ENCODE data around the gene SORL1-AS1.

SORL1-AS1 gene

GRCh38 chr11:121466063-121466794 is 13.5 kb upstream of the SORL1-AS1 start (continued):
- TF ChIP-seq CTCF (IDR thresholded peaks at IDR 0.05) (no peak), MXI1 (IDR thresholded peaks at IDR 0.05; ENCODE audit: low read depth, low read length) (no peak), TEAD4 (IDR thresholded peaks at IDR 0.05; ENCODE audit: borderline replicate concordance, insufficient read depth) (peak; percentile 91), POLR2AphosphoS5 (IDR thresholded peaks at IDR 0.05; ENCODE audit: low read depth, low read length) (peak; percentile 69; the same call in 1 of the 2 replicates), IRF3 (IDR thresholded peaks at IDR 0.05; ENCODE audit: low read depth, low read length) (no peak), MEF2A (IDR thresholded peaks at IDR 0.05; ENCODE audit: borderline replicate concordance, low read depth) (0 out of 2 replicates have a peak, but pooled peaks have one; percentile 39), TCF12 (IDR thresholded peaks at IDR 0.05) (peak; percentile 91), FOXJ3 (CRISPR knock-in tag; IDR thresholded peaks at IDR 0.05) (0 out of 2 replicates have a peak, but pooled peaks have one; percentile 13), RCOR1 (IDR thresholded peaks at IDR 0.05; ENCODE audit: low read length) (peak; percentile 62), ELF1 (IDR thresholded peaks at IDR 0.05) (no peak), FOXM1 (IDR thresholded peaks at IDR 0.05; ENCODE audit: low read depth) (peak; percentile 27; the same call in 1 of the 2 replicates)

GRCh38 chr11:121465709-121466062 is 12.9 kb upstream of the SORL1-AS1 start:
- Histone ChIP-seq H3K36me3 (replicated peaks in 1 of 2; ENCODE audit: control insufficient read depth in 1 of 2, insufficient read depth in 2 of 2, low read length in 1 of 2) (no peaks in the 10 kb centered on the region), H3K4me2 (peak overlapping the region; percentile 63; the same call in 1 of the 2 replicates), H3F3A (replicated peaks; ENCODE audit: insufficient read depth) (peaks cover 19% of the 10 kb centered on the region), H3K4me3 (ENCODE audit: low read depth in 2 of 2, low read length in 1 of 2) (no peak overlapping the region), H4K20me1 (ENCODE audit: insufficient read depth) (no peaks in the 10 kb centered on the region), H3K9me3 (no peaks in the 10 kb centered on the region), H3K27me3 (ENCODE audit: insufficient read depth) (no peaks in the 10 kb centered on the region), H3K9ac (no peak overlapping the region), H3K79me2 (ENCODE audit: insufficient read depth) (no peaks in the 10 kb centered on the region), H3K27ac (ENCODE audit: low read depth in 2 of 2, low read length in 1 of 2) (peak overlapping the region in 1 of 2 experiments; percentile 72; a peak in 2 of 4 replicates), H2AFZ (ENCODE audit: low read depth) (no peak overlapping the region), H3K4me1 (ENCODE audit: control insufficient read depth in 1 of 2, insufficient read depth in 2 of 2, low read depth in 1 of 2, low read length in 1 of 2) (peaks cover 32 to 35% of the 10 kb centered on the region in 2 experiments), H3K9me2 (no peaks in the 10 kb centered on the region)
- 62% methylated on average over 7 of the region's 8 CpGs for WGBS (ENCODE audit: low lambda C conversion rate)
- CTCF ChIA-PET, result interaction anchor here (0.8 kb wide), 1 partner anchor 29 kb away, joined by 3 read pairs; no protein-coding TSS in a partner anchor
- POLR2A ChIA-PET, result no interaction called here
- DNase-seq, result no peak
- TF ChIP-seq RAD21 (IDR thresholded peaks at IDR 0.05; ENCODE audit: low read length), result no peak
- TF ChIP-seq EP300 (IDR thresholded peaks at IDR 0.05; ENCODE audit: borderline replicate concordance in 1 of 2, low read depth in 1 of 2, low read length in 1 of 2), result no peak
- no peak for TF ChIP-seq TAF1 (IDR thresholded peaks at IDR 0.05; ENCODE audit: borderline replicate concordance, low read depth, low read length)
- no peak for TF ChIP-seq FOXM1 (IDR thresholded peaks at IDR 0.05; ENCODE audit: low read depth)
- no peak for TF ChIP-seq PBX3 (IDR thresholded peaks at IDR 0.05)
- no peak for TF ChIP-seq MXI1 (IDR thresholded peaks at IDR 0.05; ENCODE audit: low read depth, low read length)
- no peak for TF ChIP-seq SMC3 (IDR thresholded peaks at IDR 0.05; ENCODE audit: low read depth, low read length)
- TF ChIP-seq EZH2phosphoT487 (IDR thresholded peaks at IDR 0.05; ENCODE audit: borderline replicate concordance, low read depth), result no peak
- TF ChIP-seq POLR2AphosphoS5 (IDR thresholded peaks at IDR 0.05; ENCODE audit: low read depth, low read length), result no peak
- no peak for TF ChIP-seq YY1 (IDR thresholded peaks at IDR 0.05; ENCODE audit: low read depth)
- no peak for TF ChIP-seq ELF1 (IDR thresholded peaks at IDR 0.05)
- TF ChIP-seq REST (IDR thresholded peaks at IDR 0.05; ENCODE audit: low read depth, low read length), result no peak
- TF ChIP-seq MAX (IDR thresholded peaks at IDR 0.05; ENCODE audit: low read depth), result no peak
- TF ChIP-seq NFIC (IDR thresholded peaks at IDR 0.05; ENCODE audit: borderline replicate concordance), result no peak
- no peak for TF ChIP-seq CHD2 (IDR thresholded peaks at IDR 0.05; ENCODE audit: low read length, partially characterized antibody)
- no peak for TF ChIP-seq USF1 (IDR thresholded peaks at IDR 0.05; ENCODE audit: borderline replicate concordance, low read depth)

All from SK-N-SH (cell line).